ENCODE measurements around the gene DAZAP1. TPM values are rescaled to one million over a fixed set of nuclear protein-coding genes. Genes with fewer than 3 reads are reported as not detected.

The DAZAP1 gene
- total RNA-seq, 4 donors from 2014 or later: 28.6 to 60.5 (median 48.2) TPM

- H3K4me3 ChIP-seq (ENCODE audit: low read depth, poor library complexity, severe bottlenecking): no peak overlapping the region
- no peak for DNase-seq (ENCODE audit: low spot score in 2 of 2)
- TF ChIP-seq POLR2A (IDR thresholded peaks at IDR 0.05) (no peak), CTCF (IDR thresholded peaks at IDR 0.05) (no peak)
- intact Hi-C loops (cut with DNase I; ENCODE audit: low total_unique reads): no loop called here
- 83 to 84% methylated on average over 26 of the region's 26 CpGs for WGBS, 2 donors
Observed at GRCh38 chr19:1481224-1481892, 74.0 kb downstream of the DAZAP1 start.

GRCh38 chr19:1481893-1482360, 74.5 kb downstream of the DAZAP1 start:
- no peak overlapping the region for H3K4me3 ChIP-seq (ENCODE audit: low read depth, poor library complexity, severe bottlenecking)
- TF ChIP-seq CTCF (IDR thresholded peaks at IDR 0.05) (no peak), POLR2A (IDR thresholded peaks at IDR 0.05) (no peak)
- DNase-seq (ENCODE audit: low spot score in 2 of 2): no peak
- WGBS, 2 donors: 85 to 93% methylated on average over 16 to 17 of the region's 36 CpGs
- intact Hi-C loops (cut with DNase I; ENCODE audit: low total_unique reads): no loop called here

GRCh38 chr19:1482361-1483130, 75.2 kb downstream of the DAZAP1 start:
- intact Hi-C loops (cut with DNase I; ENCODE audit: low total_unique reads): no loop called here
- DNase-seq (ENCODE audit: low spot score in 2 of 2): no peak
- TF ChIP-seq CTCF (IDR thresholded peaks at IDR 0.05) (no peak), POLR2A (IDR thresholded peaks at IDR 0.05) (no peak)
- 79 to 81% methylated on average over 26 to 35 of the region's 37 CpGs for WGBS, 2 donors
- H3K4me3 ChIP-seq (ENCODE audit: low read depth, poor library complexity, severe bottlenecking): no peak overlapping the region

GRCh38 chr19:1483131-1483978, 76.0 kb downstream of the DAZAP1 start:
- no peak overlapping the region for H3K4me3 ChIP-seq (ENCODE audit: low read depth, poor library complexity, severe bottlenecking)
- no peak for DNase-seq (ENCODE audit: low spot score in 2 of 2)
- intact Hi-C loops (cut with DNase I; ENCODE audit: low total_unique reads): no loop called here
- WGBS, 2 donors: 87 to 91% methylated on average over 42 to 66 of the region's 77 CpGs
- no peak for TF ChIP-seq CTCF (IDR thresholded peaks at IDR 0.05)
- no peak for TF ChIP-seq POLR2A (IDR thresholded peaks at IDR 0.05)

- no peak for TF ChIP-seq CTCF (IDR thresholded peaks at IDR 0.05)
- TF ChIP-seq POLR2A (IDR thresholded peaks at IDR 0.05): no peak
- intact Hi-C loops (cut with DNase I; ENCODE audit: low total_unique reads): no loop called here
- 88 to 89% methylated on average over 23 of the region's 23 CpGs for WGBS, 2 donors
- DNase-seq (ENCODE audit: low spot score in 2 of 2): no peak
- no peak overlapping the region for H3K4me3 ChIP-seq (ENCODE audit: low read depth, poor library complexity, severe bottlenecking)
Observed at GRCh38 chr19:1483979-1484428, 76.6 kb downstream of the DAZAP1 start.

Other genes starting within 250 kb of the DAZAP1 start
- 10 to 100 TPM; 54.8 to 68.6 (median 60.3) TPM for gene SBNO2, start 233.3 kb upstream of the DAZAP1 start, total RNA-seq
- gene STK11, start 201.8 kb upstream of the DAZAP1 start, total RNA-seq: 100 to 1,000 TPM in 1 of 4 donors, 10 to 100 TPM in 3; 74.0 to 106 (median 78.4) TPM
- gene CBARP, start 169.6 kb upstream of the DAZAP1 start, total RNA-seq: 10 to 100 TPM in 3 of 4 donors, 1 to 10 TPM in 1; 8.1 to 16.7 (median 13.6) TPM
- 100 to 1,000 TPM; 121 to 198 (median 146) TPM for gene ATP5F1D, start 165.8 kb upstream of the DAZAP1 start, total RNA-seq
- 100 to 1,000 TPM in 1 of 4 donors, 10 to 100 TPM in 3; 59.7 to 119 (median 78.7) TPM for gene MIDN, start 159.0 kb upstream of the DAZAP1 start, total RNA-seq
- 100 to 1,000 TPM; 496 to 546 (median 545) TPM for gene CIRBP, start 138.3 kb upstream of the DAZAP1 start, total RNA-seq
- 10 to 100 TPM; 66.3 to 74.1 (median 68.8) TPM for gene FAM174C, start 132.1 kb upstream of the DAZAP1 start, total RNA-seq
- gene EFNA2, start 121.7 kb upstream of the DAZAP1 start, total RNA-seq: not detected
- 100 to 1,000 TPM; 108 to 217 (median 128) TPM for gene NDUFS7, start 23.7 kb upstream of the DAZAP1 start, total RNA-seq
- gene GAMT, start 6.0 kb upstream of the DAZAP1 start, total RNA-seq: 10 to 100 TPM; 33.8 to 72.0 (median 46.0) TPM
- 1,000 to 10,000 TPM; 2,226 to 7,190 (median 4,396) TPM for gene RPS15, start 30.8 kb downstream of the DAZAP1 start, total RNA-seq
- 1 to 10 TPM in 1 of 4 donors, under 1 TPM in 2, not detected in 1; 0.11 to 1.1 (median 0.23) TPM for gene APC2, start 42.5 kb downstream of the DAZAP1 start, total RNA-seq
- 10 to 100 TPM; 34.3 to 49.6 (median 45.7) TPM for gene C19orf25, start 71.6 kb downstream of the DAZAP1 start, total RNA-seq
- gene PCSK4, start 82.8 kb downstream of the DAZAP1 start, total RNA-seq: 1 to 10 TPM; 1.2 to 6.5 (median 2.9) TPM
- gene REEP6, start 83.6 kb downstream of the DAZAP1 start, total RNA-seq: 1 to 10 TPM; 6.3 to 8.8 (median 6.6) TPM
- 1 to 10 TPM in 3 of 4 donors, under 1 TPM in 1; 0.46 to 7.0 (median 4.6) TPM for gene ADAMTSL5, start 105.4 kb downstream of the DAZAP1 start, total RNA-seq
- gene PLK5, start 116.5 kb downstream of the DAZAP1 start, total RNA-seq: under 1 TPM in 2 of 4 donors, not detected in 2; 0.23 to 0.84 TPM
- gene MEX3D, start 160.7 kb downstream of the DAZAP1 start, total RNA-seq: 10 to 100 TPM; 37.3 to 44.1 (median 42.2) TPM
- 10 to 100 TPM; 51.7 to 85.7 (median 79.3) TPM for gene MBD3, start 185.3 kb downstream of the DAZAP1 start, total RNA-seq
- 10 to 100 TPM; 24.8 to 71.8 (median 46.1) TPM for gene UQCR11, start 197.9 kb downstream of the DAZAP1 start, total RNA-seq
- gene TCF3, start 245.0 kb downstream of the DAZAP1 start, total RNA-seq: 100 to 1,000 TPM in 1 of 4 donors, 10 to 100 TPM in 3; 61.0 to 105 (median 69.0) TPM

Measured in lower leg skin (tissue), 4 donors.